Astrocyte of the hippocampus (primary cell): ENCODE results near the gene PLEKHO1.
"Not testable (repeated sequence)": the region's sequence is repeated elsewhere in the genome, so short reads cannot be mapped to it uniquely, and the experiment has no call there.

Experiments used
- DNase-seq: peaks from one replicate; pipeline ENCODE4 v3.0.0; 2011; ENCODE audit warnings: low read depth, low spot score

PLEKHO1 gene

GRCh38 chr1:150173141-150173585, 23.4 kb downstream of the PLEKHO1 start:
- DNase-seq, result no peak

GRCh38 chr1:150176593-150176992, 26.9 kb downstream of the PLEKHO1 start:
- no peak for DNase-seq

DNA sequence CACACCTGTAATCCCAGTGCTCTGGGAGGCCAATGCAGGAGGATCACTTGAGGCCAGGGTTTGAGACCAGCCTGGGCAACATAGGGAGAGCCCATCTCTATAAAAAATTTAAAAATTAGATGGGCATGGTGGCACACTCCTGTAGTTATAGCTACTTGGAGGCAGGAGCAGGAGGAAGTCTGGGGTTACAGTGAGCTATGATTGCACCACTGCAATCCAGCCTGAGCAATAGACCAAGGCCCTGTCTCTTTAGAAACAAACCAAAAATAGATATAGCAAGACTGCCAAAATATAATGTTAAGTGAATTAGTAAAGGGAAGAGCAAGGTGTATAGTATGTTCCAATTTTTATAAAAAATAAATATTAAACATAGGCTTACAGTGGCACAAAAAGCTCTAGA, 28.8 kb downstream of the PLEKHO1 start:
- DNase-seq, result no peak

DNA sequence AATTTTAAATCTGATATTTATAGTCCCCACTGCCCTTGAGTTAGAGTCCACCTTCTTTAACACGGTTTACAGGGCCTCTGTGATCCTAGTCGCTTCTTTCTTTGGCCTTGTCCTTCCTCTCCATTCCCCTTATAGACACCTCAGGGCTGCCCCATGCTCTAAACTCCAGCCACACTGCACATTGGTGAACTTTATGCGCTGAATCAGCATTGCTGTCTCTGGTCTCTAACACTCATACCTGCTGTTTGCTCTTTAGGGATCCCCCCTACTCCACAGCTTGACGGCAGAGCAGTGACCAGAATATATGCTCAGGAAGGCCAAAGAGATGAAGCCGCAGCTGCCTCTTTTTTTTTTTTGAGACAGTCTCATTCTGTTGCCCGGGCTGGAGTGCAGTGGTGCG, 30.2 kb downstream of the PLEKHO1 start:
- no peak for DNase-seq

- DNase-seq, result no peak
These were observed 30.8 kb downstream of the PLEKHO1 start for GRCh38 chr1:150180474-150180873.

- DNase-seq, result no peak
These were observed 32.5 kb downstream of the PLEKHO1 start for GRCh38 chr1:150182247-150182646.

DNA sequence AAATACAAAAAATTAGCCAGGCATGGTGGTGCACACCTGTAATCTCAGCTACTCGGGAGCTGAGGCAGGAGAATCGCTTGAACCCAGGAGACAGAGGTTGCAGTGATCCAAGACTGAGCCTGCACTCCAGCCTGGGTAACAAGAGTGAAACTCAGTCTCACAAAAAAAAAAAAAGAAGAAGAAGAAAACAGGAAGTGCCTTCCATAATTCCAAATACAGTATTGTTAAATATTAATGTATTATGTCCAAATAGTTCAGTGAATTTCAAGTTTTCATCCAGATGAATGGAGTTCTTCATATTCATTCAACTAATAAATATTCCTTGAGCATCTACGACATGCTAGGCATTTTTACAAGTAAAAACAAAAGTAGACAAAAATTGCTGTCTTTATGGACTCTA, 33.3 kb downstream of the PLEKHO1 start:
- DNase-seq, result no peak

DNA sequence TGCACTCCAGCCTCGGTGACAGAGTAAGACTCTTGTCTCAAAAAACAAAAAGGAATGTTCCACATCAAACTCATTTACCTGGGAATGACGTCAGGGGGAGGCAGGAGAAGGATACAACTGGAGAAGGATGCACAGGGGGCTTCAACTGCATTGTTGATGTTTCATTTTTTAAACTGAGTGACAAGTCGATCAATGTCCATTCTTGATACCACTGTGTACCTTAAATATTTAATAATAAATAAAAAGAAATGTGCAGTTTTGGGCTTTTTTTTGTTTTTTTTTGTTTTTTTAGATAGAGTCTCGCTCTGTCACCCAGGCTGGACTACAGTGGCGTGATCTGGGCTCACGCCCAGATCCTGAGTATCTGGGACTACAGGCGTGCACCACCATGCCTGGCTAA, 35.8 kb downstream of the PLEKHO1 start:
- DNase-seq, result no peak

GRCh38 chr1:150186438-150186788, 36.7 kb downstream of the PLEKHO1 start:
- not testable (repeated sequence) for DNase-seq

GRCh38 chr1:150186789-150187559, 37.3 kb downstream of the PLEKHO1 start:
- peak; percentile 73 for DNase-seq

GRCh38 chr1:150187560-150187931, 37.8 kb downstream of the PLEKHO1 start:
- DNase-seq, result no peak

DNA sequence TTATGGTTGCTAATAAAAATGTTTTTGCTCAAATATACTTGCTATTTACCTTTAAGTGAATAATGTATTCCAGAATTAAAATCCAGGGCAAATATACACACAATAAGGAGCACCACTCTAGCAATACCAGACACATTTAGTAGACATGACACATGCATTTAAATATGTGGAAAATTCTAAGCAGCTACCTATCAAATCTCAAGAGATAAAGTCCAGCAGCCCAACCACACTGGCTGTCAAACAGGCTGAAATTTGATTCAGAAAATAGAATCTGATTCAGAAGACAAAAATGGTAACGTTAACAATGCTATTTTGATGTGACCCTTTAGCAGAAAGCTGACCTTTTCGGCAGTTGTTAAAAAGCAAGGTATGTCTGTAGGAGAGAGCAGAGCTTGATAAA, 42.3 kb downstream of the PLEKHO1 start:
- DNase-seq, result peak; percentile 80

DNA sequence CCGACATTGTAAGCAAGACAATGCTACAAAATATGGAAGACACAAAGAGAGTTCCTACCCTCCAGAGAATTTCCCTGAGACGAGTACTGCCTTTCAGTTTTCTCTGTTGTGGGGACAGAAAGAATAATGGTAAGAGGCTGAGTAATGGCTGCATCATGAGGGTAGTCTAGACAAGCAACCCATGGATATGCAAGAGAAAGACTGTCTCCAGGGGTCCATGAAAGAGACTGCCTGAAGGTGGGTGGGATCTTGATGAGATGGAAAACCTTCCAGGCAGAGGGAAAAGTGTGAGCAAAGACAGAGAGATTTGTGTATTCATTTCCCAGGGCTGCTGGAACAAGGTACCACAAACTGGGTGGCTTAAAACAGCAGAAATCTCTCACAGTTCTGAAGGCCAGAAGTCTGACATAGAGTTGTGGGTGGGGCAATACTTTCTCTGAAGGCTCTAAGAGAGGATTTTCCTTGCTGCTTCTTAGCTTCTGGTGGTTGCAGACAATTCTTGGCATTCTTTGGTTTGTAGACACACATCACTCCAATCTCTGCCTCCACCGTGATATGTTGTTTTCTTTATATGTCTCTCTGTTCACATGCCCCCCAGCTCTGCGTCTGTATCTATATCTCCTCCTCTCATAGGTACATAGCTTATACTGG, 44.8 kb downstream of the PLEKHO1 start:
- peak; percentile 75 for DNase-seq

DNA sequence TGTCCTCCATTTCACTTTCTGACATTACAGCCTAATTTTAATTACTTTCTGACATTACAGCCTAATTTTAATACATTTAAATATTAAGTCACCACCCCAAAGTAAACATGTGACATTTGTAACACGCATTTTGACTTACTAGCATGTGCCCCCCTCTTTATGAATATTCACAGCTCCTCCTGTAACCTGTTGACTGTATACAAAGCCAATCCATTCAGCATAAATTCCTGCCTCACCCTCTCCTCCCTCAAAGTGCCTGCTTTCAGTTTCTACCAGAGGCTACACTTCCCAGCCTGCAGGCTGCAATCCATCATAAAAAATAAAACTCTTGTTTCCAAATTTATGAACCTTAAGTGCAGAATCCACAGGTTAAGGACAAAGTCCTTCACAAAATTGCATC, 46.7 kb downstream of the PLEKHO1 start:
- no peak for DNase-seq

DNA sequence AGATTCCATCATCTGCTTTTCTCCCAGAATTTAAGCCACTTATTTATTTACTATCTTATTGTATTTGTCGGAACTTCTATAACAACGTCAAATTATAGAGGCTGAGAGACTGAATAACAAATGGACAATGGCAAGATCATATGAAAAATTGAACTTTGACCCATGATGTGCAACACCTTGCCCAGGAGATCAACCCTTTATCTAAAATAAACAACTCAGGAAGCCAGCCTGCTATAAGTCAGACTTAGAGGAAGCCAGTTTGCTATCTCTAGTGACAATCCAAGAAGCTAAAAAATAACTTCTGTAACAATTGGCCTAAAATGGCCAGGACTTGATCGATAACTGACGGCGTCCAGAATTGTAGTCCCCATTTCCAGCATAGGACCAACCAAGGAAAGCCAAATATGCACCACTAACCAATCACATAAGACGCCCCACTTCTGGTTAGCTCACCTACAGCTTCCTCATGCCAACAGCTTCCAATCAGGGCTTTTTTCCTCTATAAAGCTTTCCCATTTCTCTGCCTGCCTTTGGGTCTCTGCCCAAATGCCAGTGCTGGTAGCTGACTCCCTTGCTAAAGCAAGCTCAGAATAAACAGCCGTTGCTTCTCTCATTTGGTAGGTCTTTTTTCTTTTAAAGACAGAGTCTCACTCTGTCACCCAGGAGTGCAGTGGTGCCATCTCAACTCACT, 57.7 kb downstream of the PLEKHO1 start:
- no peak for DNase-seq

DNA sequence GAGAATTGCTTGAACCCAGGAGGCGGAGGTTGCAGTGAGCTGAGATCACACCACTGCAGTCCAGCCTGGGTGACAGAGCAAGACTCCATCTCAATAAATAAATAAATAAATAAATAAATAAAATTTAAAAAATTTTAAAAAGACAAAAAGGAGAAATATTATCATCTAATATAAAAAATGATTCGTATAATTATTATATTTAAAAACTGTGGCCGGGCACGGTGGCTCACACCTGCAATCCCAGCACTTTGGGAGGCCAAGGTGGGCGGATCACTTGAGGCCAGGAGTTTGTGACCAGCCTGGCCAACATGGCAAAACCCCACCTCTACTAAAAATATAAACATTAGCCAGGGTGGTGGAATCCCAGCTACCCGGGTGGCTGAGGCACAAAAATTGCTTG, 58.7 kb downstream of the PLEKHO1 start:
- DNase-seq, result not testable (repeated sequence)
